ENCODE measurements around the gene LRRC49.

DNA sequence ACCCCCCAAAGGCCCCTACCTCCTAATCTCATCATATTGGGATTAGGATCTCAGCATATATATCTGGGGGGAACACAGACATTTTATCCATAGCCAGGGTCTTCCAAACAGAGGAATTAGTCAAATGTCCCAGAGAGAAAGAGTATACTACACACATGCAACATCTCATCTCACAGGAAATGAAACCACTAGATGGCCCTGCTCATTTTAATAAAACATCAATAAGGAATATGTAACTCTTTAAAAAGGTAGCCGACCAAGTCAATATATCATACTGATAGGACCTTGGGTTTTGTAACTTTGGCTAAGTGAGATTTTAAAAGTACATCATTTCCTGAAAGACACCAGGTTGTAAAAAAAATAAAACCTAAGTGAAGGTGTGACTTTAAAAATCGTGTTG, 177.1 kb downstream of the LRRC49 start:
- TF ChIP-seq POLR2AphosphoS5 (IDR thresholded peaks at IDR 0.05; ENCODE audit: borderline replicate concordance, low read depth, low read length) = no peak
- no peak for TF ChIP-seq EZH2 (IDR thresholded peaks at IDR 0.05)
- TF ChIP-seq FOXP2 (optimal IDR thresholded peaks at IDR 0.05; ENCODE audit: control extremely low read depth, extremely low read length, insufficient read depth) = no peak
